IPS-NIHi11 (cell line): ENCODE data around the gene TMIGD3.

Source experiments
- DNase-seq: peaks from one replicate; pipeline ENCODE4 v3.0.0; 2012; ENCODE audit warnings: mixed read lengths, low spot score

TMIGD3 gene

DNA sequence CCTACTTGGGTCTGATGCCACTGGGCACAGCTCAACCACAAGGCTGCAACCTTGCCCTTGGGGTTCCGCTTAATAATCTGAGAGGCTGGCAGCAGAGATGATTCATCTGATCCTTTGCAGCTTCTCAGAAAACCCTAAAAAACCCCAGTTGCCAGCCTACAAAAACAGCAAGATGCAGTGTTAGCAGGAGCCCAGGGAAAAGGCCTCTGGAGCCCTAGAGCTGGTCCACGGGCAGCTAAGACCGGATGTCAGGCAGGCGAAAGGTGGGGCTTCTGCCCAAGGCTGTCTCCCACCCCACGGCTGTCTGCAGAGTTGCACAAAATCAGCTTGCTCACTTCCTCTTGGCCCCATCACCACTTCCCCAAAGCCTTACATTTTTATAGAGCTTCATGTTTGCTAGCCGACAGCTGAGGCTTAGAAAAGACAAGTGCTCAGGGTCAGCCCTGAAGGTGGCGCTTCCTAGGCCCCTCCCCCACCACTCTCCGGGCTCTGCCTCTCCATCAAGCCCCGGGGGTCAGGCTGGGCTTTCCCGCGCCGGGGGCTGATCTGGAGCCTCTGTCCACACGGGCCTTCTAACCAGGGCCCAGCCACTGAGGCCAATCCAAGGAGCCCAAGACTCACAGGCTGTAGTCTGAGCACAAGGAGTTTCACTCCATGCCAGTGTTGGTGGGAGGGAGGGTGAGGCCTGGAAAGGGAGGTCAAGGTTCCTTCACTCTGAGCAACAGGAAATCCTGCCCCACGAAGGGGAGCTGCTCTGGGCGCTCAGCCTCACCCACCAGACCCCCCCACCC, 4.2 kb upstream of the TMIGD3 start:
- DNase-seq = peak; percentile 62

DNA sequence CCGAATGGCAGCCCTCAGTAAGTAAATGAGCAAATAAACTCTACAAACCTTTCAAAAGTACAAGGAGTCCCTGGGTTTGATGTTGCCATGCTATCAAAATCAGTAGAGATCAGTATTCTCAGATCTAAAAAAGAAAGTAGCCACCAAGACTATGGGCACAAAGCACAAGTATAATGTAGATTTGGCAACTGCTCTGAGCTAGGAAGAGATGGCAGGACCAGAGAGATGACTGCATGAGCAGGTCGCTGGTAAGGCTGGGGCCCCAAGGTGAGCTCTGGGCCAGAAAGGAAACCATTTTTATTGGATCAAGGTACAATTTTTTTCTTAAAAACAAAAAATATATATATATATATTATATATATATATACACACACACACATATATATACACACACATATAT, 3.1 kb upstream of the TMIGD3 start:
- DNase-seq = no peak

DNA sequence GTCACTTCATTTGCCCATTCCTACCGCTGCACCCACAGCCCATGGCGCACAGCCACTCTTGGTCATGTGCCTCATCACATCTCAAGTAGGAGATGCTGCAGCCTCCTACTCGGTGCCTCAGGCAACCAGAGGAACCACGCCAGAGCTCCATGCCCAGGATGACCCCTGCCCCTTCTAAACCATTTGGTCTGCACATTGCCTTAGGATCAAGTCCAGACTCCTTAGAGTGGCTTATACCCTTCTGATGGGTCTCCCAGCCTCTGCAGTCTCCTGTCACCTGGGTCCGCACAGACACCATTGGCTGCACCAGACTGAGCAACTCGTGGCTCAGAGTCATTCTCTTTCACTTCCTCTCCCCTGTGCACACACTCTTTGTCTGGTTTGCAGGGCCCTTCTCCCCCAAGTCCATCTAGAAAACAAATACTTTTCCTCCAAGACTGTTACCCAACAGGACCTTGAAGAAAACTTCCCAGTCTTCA, 2.2 kb upstream of the TMIGD3 start:
- DNase-seq = no peak

DNA sequence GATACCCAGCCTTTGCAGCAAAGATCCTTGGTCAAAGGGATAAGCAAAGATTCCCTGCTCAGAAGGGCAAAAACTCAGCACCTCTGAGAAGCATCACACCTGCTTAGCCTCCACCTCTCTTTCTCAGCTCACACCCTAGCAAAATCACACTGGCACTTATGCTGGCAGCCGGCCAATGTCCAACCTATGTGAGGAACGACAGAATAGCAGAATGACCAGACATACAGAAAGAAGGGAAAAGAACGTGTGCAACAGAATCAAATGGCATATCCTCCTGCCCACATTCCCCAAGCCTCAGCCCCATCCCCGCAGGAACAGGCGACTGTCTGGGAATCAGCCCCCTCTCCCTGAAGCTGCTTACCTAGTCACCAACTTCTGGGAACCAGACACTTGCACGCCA, 664 bp upstream of the TMIGD3 start:
- no peak for DNase-seq

DNA sequence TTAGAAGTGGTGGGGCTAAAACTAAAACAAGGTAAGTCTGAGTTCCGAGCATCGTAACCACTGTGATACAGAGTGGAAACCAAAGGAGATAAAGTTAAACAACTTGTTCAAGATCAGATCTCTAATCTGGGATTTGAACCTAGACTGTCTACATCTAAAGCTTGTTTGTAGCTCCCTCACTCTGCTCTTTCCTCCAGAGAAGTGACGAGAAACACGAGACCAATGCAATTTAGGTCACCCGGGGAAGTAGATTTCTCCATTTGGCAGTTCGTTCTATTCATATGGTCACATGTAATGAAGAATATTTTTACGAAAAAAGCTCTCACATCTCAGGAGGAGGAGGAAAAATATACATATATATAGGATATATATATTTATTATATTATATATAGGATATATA, 1.8 kb downstream of the TMIGD3 start:
- no peak for DNase-seq

DNA sequence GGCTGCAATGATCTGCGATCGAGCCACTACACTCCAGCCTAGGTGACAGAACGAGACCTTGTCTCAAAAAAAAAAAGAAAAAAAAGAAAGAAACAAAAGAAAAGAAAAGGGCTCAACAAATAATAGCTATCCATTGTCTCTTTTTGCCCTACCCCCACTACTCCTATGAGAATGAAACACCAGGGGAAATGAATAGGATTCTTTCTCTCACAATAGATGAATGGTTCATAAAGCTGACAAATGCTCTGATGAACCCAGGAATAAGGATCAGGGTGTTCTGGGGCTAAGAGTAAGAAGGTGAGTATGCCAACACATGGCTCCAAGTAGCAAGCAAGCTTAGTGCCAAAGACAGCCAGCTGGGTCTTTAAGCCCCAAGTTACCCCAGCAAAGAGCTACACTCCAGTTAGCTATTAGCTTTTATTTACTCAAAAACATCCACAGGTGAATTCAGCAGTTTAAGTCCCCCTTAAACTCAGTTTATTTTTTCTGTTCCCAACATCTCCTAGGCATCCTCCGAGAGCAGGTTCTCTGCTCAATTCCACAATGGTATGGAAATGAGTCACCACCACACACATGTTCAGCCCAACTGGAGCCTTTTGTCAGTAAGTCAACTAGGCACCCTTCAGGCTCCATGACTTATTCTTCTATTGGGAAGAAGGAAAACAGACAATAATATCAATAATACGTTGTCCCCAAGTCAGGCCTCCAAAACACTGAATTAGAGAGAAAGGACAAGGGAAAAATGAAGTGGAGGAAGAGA, 4.2 kb downstream of the TMIGD3 start:
- no peak for DNase-seq

DNA sequence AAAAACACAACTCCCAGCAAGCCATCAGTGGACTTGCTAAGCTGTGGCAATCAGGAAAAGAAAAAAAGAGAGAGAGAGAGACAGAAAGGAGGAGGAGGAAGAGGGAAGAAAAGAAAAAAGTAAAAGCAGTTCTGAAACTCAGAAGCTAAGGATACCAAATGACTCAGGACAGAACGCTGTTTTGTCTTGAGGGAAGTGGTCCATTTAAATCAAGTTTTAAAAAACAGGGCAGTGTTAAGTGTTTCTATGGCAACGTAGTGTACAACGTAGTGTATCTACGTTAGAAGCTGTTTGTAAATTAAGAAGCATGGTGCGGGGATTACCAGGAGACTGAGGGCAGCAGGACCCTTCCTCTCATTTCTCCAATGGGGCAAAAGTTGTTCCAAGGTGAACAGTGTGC, 5.8 kb downstream of the TMIGD3 start:
- no peak for DNase-seq

DNA sequence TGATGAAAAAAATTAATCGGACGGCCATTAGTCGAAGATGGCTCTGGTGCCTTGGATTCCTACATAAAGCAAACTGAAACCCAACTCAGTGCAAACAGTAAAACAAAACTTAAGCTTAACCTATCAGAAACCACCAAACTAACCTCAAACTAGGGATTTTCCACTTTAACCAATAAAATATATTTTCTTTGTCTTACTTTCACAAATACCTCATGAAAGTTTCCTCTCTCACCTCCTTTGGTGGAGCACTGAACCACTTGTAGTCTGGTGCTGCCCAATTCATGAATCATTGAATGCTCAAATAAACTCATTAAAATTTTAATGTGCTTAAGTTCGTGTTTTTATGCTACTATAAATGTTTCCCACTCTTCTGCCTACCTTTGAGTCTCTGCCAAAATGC, 7.0 kb downstream of the TMIGD3 start:
- DNase-seq = no peak

DNA sequence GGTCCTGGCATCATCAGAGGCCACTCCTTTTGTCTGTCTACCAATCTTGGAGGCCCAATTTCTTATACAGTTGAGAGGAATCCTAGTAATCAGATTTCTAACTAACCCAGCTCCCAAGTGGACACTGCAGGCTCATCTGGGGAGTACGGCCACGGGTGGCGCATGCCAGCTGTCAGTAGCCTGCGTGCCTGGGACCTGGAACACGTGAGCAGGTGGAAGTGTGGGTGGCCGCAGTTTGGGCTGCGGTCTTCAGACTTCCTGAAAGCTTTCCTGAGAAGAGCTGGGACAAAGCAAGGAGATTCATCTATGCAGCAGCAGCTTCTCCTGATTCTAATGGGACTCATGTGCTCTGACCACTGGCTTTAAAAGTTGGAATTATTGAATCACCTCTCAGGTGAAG, 12.4 kb downstream of the TMIGD3 start:
- DNase-seq = no peak

DNA sequence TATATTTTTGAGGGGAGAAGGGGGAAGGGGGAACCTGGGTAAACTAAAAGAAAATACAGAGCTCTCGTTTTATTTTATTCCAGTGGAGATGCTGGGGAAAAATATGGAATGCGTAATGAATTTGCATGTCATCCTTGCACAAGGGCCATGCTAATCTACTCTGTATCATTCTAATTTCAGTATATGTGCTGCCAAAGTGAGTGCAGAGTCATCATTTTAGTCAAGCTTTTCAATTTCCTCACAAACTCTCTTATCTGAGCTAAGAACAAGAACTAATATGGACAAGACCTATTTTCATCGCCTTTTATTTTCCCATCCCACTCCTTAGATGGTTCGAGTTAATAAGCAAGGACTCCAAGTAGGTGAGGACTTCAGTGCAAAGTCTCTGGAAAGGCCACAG, 13.2 kb downstream of the TMIGD3 start:
- DNase-seq = no peak

DNA sequence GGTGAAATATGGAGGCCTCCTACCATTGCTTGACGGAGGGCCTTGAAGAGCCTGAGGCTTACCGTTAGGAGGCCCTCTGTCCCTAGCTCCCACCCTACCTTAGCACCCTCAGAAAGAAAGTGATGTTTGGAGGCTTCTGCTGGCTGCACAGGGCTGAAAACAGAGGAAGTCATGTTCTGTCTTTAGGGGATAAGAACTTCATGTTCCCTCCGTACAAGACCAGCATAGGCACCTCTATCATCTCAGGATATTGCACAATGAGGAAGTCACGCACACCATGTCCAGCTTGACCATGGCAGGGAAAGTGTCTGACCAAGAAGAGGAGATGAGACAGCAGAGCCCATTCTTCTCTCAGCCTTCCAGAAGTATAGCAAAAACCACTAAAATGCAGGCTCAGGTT, 13.8 kb downstream of the TMIGD3 start:
- no peak for DNase-seq

DNA sequence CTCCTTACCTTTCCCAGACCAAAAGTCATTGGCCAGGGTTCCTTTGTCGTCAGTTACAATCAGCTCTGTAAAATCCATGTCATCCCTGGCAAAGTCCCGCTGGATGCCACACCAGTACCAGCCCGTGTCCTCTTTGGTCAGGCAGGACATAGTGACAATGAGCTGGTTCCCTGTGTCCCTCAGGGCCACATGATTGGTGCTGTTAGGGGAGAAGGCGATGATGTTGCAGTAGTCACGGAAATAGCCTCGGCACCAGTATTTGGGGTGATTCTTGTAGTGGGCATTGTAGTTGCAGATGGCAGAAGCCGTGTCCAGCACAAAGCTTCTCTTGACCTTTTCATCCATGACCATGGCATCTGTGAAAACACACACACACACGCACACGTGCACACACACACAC, 14.8 kb downstream of the TMIGD3 start:
- DNase-seq = no peak

DNA sequence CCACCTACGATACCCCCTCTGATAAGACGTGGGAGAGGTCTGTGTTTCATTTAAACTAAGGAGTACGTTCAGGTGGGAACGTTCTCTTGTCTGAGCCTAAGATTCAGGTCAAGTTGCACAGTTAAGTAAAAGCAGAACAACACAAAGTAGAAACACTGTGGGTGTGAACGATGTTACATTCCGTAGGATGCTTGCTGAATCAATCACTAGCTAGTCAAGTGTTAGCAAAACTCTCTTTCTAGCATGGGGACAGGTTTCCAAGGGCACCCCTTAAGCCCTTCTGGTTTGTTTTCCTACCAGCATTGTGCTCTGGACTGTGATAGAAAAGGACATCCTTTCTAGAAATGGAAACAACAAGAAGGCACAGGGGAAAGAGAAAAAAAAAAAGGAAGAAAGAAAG, 16.3 kb downstream of the TMIGD3 start:
- no peak for DNase-seq

DNA sequence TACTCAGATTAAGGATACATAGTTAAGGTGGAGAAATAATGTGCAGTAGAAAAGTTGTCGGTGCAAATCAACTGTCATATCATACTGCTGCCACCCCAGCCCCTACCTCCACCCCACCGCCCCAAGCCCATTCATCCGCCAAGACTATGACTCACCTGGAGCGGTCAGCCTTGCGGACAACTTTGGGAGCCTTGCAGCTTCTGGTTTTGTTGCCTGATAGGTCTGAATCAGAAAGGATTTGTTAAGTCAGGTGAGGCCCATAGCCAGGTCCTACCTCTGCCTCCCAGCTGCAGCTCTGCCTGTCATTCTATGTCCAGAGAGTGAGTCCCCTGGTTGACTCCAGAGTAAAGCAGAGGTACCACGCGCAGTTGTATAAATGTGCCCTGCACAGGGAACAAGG, 17.0 kb downstream of the TMIGD3 start:
- no peak for DNase-seq

DNA sequence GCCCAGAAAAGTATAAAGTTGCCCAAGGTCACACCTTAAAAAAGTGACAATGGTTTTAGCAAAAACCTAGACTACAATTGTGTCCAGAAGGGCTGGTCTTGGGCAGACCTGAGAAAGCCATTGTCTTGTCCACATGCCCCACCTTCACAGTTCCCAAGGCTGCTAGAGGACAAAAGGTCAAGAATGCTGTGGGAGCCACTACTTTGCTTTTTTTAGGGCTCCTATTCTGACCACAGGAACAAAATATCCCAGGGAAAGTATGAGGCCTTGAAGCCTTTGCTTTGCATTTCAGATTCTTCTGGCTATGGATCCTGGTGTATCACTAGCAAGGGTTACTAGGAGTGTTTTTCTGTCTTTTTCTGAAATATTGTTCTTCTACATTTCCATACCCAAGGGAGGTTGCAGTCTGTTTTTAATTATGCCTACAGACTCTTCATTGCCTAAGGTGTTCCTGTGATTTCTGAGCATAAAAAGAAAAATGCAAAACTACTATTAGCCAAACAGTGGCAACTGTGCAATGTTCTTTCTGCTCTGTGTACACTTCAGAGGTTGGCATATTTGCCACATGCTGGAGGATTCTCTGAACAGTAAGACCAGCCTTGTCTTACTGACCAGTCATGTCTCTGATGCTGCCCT, 18.9 kb downstream of the TMIGD3 start:
- no peak for DNase-seq

DNA sequence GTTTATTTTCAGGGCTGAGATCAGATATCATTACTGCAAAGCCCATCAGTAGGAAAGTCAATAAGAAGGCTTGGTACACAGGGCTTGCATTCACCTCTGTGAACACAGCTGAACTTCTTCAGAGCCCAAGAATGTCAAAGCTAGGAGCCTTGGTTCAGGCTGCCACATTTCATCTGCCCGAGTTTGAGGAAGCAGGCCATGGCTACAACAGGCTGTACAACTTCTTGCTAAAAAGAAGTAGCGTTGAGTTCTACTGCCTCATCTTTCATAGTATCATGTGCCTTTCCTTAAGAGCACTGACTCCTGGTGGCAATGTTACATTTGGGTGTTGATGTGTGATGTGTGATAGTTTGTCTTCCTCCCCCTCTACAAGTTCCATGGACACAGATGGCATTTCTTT, 19.6 kb downstream of the TMIGD3 start:
- no peak for DNase-seq

DNA sequence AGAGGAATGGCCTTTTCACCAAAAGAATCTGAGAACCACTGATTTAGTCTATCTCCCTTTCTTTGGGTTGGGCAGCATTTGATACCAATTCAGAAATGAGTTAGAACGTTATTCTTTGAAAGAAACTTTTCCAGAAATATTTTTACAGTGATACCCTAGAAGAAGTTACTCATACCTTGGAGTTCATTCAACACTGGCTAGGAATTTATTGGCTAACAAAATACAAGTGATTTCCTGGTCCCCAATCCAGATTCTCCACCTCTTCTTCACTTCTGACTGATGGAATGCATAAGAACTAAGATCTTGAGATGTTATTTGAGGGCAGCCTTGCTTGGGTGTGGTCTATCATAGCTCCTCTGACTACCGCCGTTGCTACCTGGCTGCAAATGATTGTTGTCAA, 20.3 kb downstream of the TMIGD3 start:
- DNase-seq = no peak

DNA sequence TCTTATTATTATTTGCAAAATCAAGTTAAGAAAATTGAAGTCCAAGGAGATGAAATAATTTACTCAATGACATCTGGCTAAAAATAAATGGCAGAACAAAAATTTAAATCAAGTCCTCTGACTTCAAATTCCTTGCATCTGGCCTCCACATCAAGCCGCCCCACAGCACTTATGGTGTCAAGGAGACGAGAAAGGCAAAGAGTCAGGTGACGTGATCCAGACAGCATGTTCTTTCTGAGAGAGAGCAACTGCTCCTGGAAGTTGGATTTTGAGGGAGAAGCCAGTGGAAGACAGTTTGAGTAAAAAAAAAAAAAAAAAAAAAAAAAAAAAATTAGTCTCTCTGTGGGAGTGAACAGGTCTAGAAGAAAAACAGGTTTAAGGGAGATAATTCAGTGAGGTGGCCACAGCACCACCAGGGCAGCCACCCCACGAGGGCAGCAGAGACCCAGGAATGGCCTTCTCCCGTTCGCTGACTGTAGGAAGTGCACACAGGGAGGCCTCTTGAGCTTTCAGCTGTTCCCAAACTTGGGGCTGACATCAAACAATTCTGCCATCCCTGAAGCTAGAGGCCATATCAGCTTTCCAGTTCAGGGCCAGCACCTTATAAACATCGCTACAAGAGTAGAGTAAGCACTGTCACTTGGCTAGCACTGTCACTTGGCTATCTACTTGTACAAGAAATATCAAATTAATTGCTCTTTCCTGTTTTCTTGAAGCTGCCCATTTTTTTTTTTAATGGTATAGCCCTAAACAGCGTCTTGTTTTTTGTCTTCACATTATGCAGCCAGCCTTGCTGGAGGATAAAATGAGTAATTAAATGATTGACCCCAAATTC, 21.8 kb downstream of the TMIGD3 start:
- peak; percentile 82 for DNase-seq

DNA sequence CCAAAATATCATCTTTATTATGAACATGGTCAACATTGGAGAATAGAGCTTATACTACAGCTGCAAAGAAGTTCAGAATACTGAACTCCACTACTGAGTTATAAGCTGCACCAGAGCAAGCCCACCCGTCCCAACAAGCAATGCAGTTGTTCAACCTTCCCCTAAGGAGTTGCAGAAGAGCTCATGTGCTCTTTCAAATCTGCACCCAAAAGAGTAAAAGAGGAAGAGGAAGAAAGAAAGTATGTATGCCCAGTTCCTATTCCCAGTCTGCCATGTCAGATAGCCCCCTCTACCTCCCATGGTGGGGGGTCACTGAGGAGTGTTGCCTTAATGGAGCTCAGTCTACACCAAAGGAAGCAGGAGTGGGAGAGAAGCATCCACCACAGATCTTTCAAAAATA, 22.8 kb downstream of the TMIGD3 start:
- no peak for DNase-seq

DNA sequence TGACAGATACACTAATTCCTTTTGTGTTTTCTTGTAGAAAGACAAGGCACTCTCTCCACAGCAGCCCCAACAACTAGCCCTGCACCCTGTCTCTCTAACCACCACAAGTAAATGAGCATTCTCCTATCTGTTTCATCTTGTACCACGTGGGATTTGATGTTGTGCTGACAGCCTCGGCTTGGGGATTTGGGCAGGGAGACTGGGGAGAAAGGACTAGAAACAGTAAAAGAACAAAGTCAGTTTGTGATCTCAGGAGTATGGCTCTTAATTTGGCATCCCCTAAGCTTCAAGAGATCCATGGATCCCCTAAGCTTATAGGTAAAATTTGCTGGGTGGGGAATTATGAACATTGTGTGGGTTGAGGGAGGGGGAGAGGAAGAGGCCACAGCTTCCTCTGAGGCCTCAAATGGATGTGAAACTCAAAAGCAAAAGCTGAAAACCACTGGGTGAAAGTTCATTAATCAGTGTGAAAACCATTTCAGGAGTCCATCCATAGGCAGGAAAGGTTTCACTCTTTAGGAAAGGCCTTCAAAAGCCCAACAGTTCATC, 26.6 kb downstream of the TMIGD3 start:
- no peak for DNase-seq

DNA sequence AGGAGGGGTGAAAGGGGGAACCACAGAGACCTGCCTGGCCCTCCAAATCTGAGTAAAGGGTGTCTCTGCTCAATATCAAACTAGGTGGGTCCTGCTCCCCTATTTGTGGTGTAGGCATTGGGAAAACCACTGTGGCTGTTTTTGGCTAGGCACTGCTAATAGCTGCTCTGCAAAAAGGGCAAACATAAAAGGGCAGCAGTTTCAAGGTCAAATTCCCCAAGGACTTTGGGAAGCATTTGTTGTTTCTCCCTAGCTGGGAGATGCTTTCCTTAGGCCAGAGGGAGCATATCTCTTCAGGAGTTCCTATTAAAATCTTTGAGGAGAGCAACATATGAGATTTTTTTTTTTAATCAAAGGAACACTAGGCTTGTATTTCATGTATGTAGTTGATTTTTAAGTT, 27.2 kb downstream of the TMIGD3 start:
- DNase-seq = no peak

DNA sequence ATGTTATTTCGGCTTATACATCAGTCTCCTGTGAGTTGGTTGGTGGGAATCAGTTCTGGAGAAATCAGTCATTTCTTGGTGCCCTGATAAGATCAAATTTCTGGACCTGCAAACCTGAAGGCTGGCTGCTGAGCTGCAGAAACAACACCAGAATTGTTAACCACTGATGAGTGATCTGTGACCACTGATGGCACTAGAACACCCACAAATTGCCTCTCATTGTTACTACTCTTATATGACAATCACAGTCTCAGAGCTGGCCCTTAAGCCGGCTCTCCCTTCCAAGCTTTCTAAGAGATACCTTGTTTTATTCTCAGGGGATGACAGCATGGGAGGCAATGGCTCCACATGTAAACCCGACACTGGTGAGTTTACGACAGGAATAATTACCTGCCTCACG, 27.7 kb downstream of the TMIGD3 start:
- no peak for DNase-seq
